IMR-90 (cell line): ENCODE data around the gene FRMD6. TPM values are rescaled to one million over a fixed set of nuclear protein-coding genes. Genes with fewer than 3 reads are reported as not detected.
A peak's percentile ranks its signal among the peaks of the same experiment; 100 is the strongest.

Source experiments
- ATAC-seq: fragments of 200-7000 bp; cut with Tn5 transposase; 2 replicates; pipeline ENCODE4 v1.9.1; 2020; ENCODE audit warnings: low read depth, mild to moderate bottlenecking, moderate library complexity
- BruUV-seq: library from RNA; stranded (reverse); fragments of 400-500 nt; replicated peaks from 2 replicates; lab custom pipeline; 2021; lab: Mats Ljungman, UMichigan
- CTCF ChIA-PET: fragments of 300-600 bp; formaldehyde crosslinking; extraction: SDS; loops from one replicate; lab custom pipeline; 2021; ENCODE audit warnings: antibody characterized with exemption; lab: Yijun Ruan, JAX
- POLR2A ChIA-PET: fragments of 300-600 bp; sonication (Branson Sonifier 250); formaldehyde crosslinking; loops from one replicate; lab custom pipeline; 2022; ENCODE audit warnings: antibody characterized with exemption; ENCODE audit not compliant: unreplicated experiment; lab: Charles Lee
- DNase-seq: peaks from one replicate; pipeline ENCODE4 v3.0.0; 2013
- H2AFZ ChIP-seq: replicated peaks from 2 replicates; pipeline ENCODE3; 2013; ENCODE audit warnings: low read length, mild to moderate bottlenecking; ENCODE audit not compliant: poor library complexity
- H2AK5ac ChIP-seq: 2 replicates; pipeline ENCODE4 v1.6.1; 2013; ENCODE audit warnings: low read depth, low read length, inconsistent platforms
- H2AK9ac ChIP-seq: replicated peaks from 2 replicates; pipeline ENCODE3; 2013; ENCODE audit warnings: mild to moderate bottlenecking, low read depth, low read length, moderate library complexity; ENCODE audit not compliant: poor library complexity
- H2BK120ac ChIP-seq: 2 replicates; pipeline ENCODE4 v1.6.1; 2013; ENCODE audit warnings: low read depth, low read length, inconsistent platforms
- H2BK15ac ChIP-seq: 3 replicates; pipeline ENCODE4 v1.6.1; 2013; ENCODE audit warnings: low read depth, low read length, inconsistent platforms
- H2BK20ac ChIP-seq: 2 replicates; pipeline ENCODE4 v1.6.1; 2013; ENCODE audit warnings: low read depth, mild to moderate bottlenecking, inconsistent platforms, low read length, moderate library complexity
- H2BK5ac ChIP-seq: 2 replicates; pipeline ENCODE4 v1.6.1; 2013; ENCODE audit warnings: mild to moderate bottlenecking, low read depth, low read length, inconsistent platforms; ENCODE audit not compliant: poor library complexity, severe bottlenecking
- H3K14ac ChIP-seq: replicated peaks from 2 replicates; pipeline ENCODE4 v1.6.1; 2013; ENCODE audit warnings: low read depth, low read length, inconsistent platforms
- H3K18ac ChIP-seq: 2 replicates; pipeline ENCODE4 v1.6.1; 2013; ENCODE audit warnings: low read depth, low read length, control low read depth
- H3K23ac ChIP-seq: 2 replicates; pipeline ENCODE4 v1.6.1; 2013; ENCODE audit warnings: low read depth, low read length, inconsistent platforms
- H3K27ac ChIP-seq: 2 replicates; pipeline ENCODE4 v1.5.1; 2013; ENCODE audit warnings: mild to moderate bottlenecking, control low read depth, low read length; ENCODE audit not compliant: insufficient read depth
- H3K27me3 ChIP-seq: 2 replicates; pipeline ENCODE4 v1.6.1; 2013; ENCODE audit warnings: low read length; ENCODE audit not compliant: control insufficient read depth, insufficient read depth
- H3K36me3 ChIP-seq: 2 replicates; pipeline ENCODE4 v1.6.1; 2013; ENCODE audit warnings: low read length, mixed read lengths; ENCODE audit not compliant: control insufficient read depth, insufficient read depth
- H3K4ac ChIP-seq: 2 replicates; pipeline ENCODE4 v1.6.1; 2013; ENCODE audit warnings: low read depth, low read length, inconsistent platforms
- H3K4me1 ChIP-seq: 2 replicates; pipeline ENCODE4 v1.6.1; 2013; ENCODE audit warnings: low read length, mixed read lengths; ENCODE audit not compliant: control insufficient read depth, insufficient read depth
- H3K4me2 ChIP-seq: 2 replicates; pipeline ENCODE4 v1.6.1; 2013; ENCODE audit warnings: low read depth, mild to moderate bottlenecking, control low read depth, low read length, moderate library complexity
- H3K4me3 ChIP-seq: 2 replicates; pipeline ENCODE4 v1.5.1; 2013; ENCODE audit warnings: low read depth, mild to moderate bottlenecking, control low read depth, low read length, moderate library complexity; ENCODE audit not compliant: insufficient read depth
- H3K56ac ChIP-seq: 2 replicates; pipeline ENCODE4 v1.6.1; 2013; ENCODE audit warnings: low read length, inconsistent platforms; ENCODE audit not compliant: insufficient read depth; ENCODE audit errors: extremely low read depth
- H3K79me1 ChIP-seq, 2 experiments: 2 replicates each; pipeline ENCODE4 v1.6.1; 2013; ENCODE audit warnings: low read length in 2 of 2, inconsistent platforms in 1 of 2, low read depth in 1 of 2
- H3K9ac ChIP-seq: 2 replicates; pipeline ENCODE4 v1.6.1; 2013; ENCODE audit warnings: low read depth, low read length, control low read depth
- H3K9me1 ChIP-seq: 2 replicates; pipeline ENCODE4 v1.6.1; 2013; ENCODE audit warnings: low read length, inconsistent platforms; ENCODE audit not compliant: insufficient read depth
- H3K9me3 ChIP-seq: 2 replicates; pipeline ENCODE4 v1.6.1; 2013; ENCODE audit warnings: low read length; ENCODE audit not compliant: control insufficient read depth, insufficient read depth
- H4K20me1 ChIP-seq: 2 replicates; pipeline ENCODE4 v1.6.1; 2013; ENCODE audit warnings: low read length, inconsistent platforms; ENCODE audit not compliant: insufficient read depth
- H4K5ac ChIP-seq: 2 replicates; pipeline ENCODE4 v1.6.1; 2013; ENCODE audit warnings: mild to moderate bottlenecking, low read depth, low read length, control low read depth
- H4K8ac ChIP-seq, 2 experiments: 2 replicates each; pipeline ENCODE4 v1.6.1; 2013; ENCODE audit warnings: low read depth in 2 of 2, low read length in 2 of 2, control low read depth in 1 of 2, inconsistent platforms in 1 of 2
- H4K91ac ChIP-seq: 2 replicates; pipeline ENCODE4 v1.6.1; 2013; ENCODE audit warnings: low read depth, low read length, inconsistent platforms; ENCODE audit not compliant: insufficient read depth
- BHLHE40 ChIP-seq: fragments of 150-350 bp; IDR thresholded peaks from 2 replicates; pipeline ENCODE4 v1.6.1; 2016; ENCODE audit warnings: mild to moderate bottlenecking, low read depth, low read length
- CEBPB ChIP-seq: IDR thresholded peaks from 2 replicates; pipeline ENCODE4 v1.6.1; 2012; ENCODE audit warnings: low read depth, low read length, improper control_type of control experiment
- CHD1 ChIP-seq: IDR thresholded peaks from 2 replicates; pipeline ENCODE4 v1.6.1; 2012; ENCODE audit warnings: low read depth, low read length, improper control_type of control experiment
- CTCF ChIP-seq: conservative IDR thresholded peaks from 2 replicates; pipeline ENCODE4 v1.5.1; 2012; ENCODE audit warnings: mild to moderate bottlenecking, low read depth, low read length, improper control_type of control experiment
- ELK1 ChIP-seq: fragments of 150-350 bp; IDR thresholded peaks from 2 replicates; pipeline ENCODE4 v1.6.1; 2016; ENCODE audit warnings: low read depth, mild to moderate bottlenecking, low read length, moderate library complexity, borderline replicate concordance
- FOS ChIP-seq: fragments of 150-350 bp; IDR thresholded peaks from 2 replicates; pipeline ENCODE4 v1.6.1; 2016; ENCODE audit warnings: low read depth, low read length
- MAFK ChIP-seq: IDR thresholded peaks from 2 replicates; pipeline ENCODE4 v1.6.1; 2012; ENCODE audit warnings: low read depth, low read length, improper control_type of control experiment
- MAZ ChIP-seq: IDR thresholded peaks from 2 replicates; pipeline ENCODE4 v1.6.1; 2012; ENCODE audit warnings: low read depth, mild to moderate bottlenecking, low read length, improper control_type of control experiment, moderate library complexity, borderline replicate concordance
- MXI1 ChIP-seq: IDR thresholded peaks from 2 replicates; pipeline ENCODE4 v1.6.1; 2012; ENCODE audit warnings: low read depth, mild to moderate bottlenecking, low read length, moderate library complexity, borderline replicate concordance
- NFE2L2 ChIP-seq: fragments of 150-350 bp; IDR thresholded peaks from 2 replicates; pipeline ENCODE4 v1.6.1; 2016; ENCODE audit warnings: low read depth, mild to moderate bottlenecking, low read length
- POLR2A ChIP-seq: IDR thresholded peaks from 2 replicates; pipeline ENCODE4 v1.6.1; 2012; ENCODE audit warnings: mild to moderate bottlenecking, low read depth, low read length
- RAD21 ChIP-seq: IDR thresholded peaks from 2 replicates; pipeline ENCODE4 v1.6.1; 2012; ENCODE audit warnings: low read length, improper control_type of control experiment
- RCOR1 ChIP-seq: IDR thresholded peaks from 2 replicates; pipeline ENCODE4 v1.6.1; 2012; ENCODE audit warnings: mild to moderate bottlenecking, low read length, improper control_type of control experiment; ENCODE audit not compliant: insufficient replicate concordance
- RFX5 ChIP-seq: IDR thresholded peaks from 2 replicates; pipeline ENCODE4 v1.8.0; 2012; ENCODE audit warnings: low read depth, mild to moderate bottlenecking, low read length, moderate library complexity
- SMC3 ChIP-seq: fragments of 150-350 bp; IDR thresholded peaks from 2 replicates; pipeline ENCODE4 v1.6.1; 2016; ENCODE audit warnings: low read depth, mild to moderate bottlenecking, antibody characterized with exemption, low read length, moderate library complexity
- USF2 ChIP-seq: fragments of 150-350 bp; IDR thresholded peaks from 2 replicates; pipeline ENCODE4 v1.6.1; 2017; ENCODE audit warnings: mild to moderate bottlenecking, antibody characterized with exemption, low read length, low read depth
- WGBS, 2 experiments: methylation state at CpG; one replicate each; pipeline versions ENCODE4 v1.1.5 to v1.1.7; 2013; ENCODE audit warnings: missing lambda C conversion rate in 2 of 2; ENCODE audit not compliant: insufficient read length in 1 of 2; ENCODE audit errors: extremely low coverage in 2 of 2; 5-methylcytosine and 5-hydroxymethylcytosine counted together
- dilution Hi-C: fragments of 300-500 bp; cut with HindIII; formaldehyde crosslinking; loops from one replicate; pipeline ENCODE4 v1.14.3; 2018; ENCODE audit warnings: low sequenced_read_pairs; ENCODE audit not compliant: unreplicated experiment
- in situ Hi-C: fragments of 300-500 bp; cut with MboI; formaldehyde crosslinking; loops from 3 replicates; pipeline ENCODE4 v1.14.3; 2019; ENCODE audit warnings: low sequenced_read_pairs, inconsistent platforms, mixed read lengths
- intact Hi-C: fragments of 100-400 bp; cut with micrococcal nuclease; formaldehyde crosslinking; loops from 2 replicates; pipeline ENCODE4 v1.10.0; 2022
- polyA plus RNA-seq, 3 experiments: library from polyadenylated mRNA; depleted of rRNA; stranded (reverse); fragments of >200 nt; gene quantifications; 2 replicates each; pipeline ENCODE4 v1.2.3, GENCODE V29; 2012; ENCODE audit warnings: low replicate concordance in 1 of 3
- total RNA-seq: library from RNA; depleted of rRNA; stranded (reverse); fragments of >200 nt; gene quantifications from 2 replicates; pipeline ENCODE4 v1.2.3, GENCODE V29; 2012

The FRMD6 gene
- total and polyA plus RNA-seq, 2 of the 4 experiments (the other 2 are of a cell fraction) = 243 to 682 TPM

- H4K20me1 ChIP-seq = peaks cover 81% of the 10 kb centered on the region
- H3K36me3 ChIP-seq = peaks cover 29% of the 10 kb centered on the region
- peak; percentile 73 for ATAC-seq
Measured at GRCh38 chr14:51691176-51691575, 39.5 kb downstream of the FRMD6 start.

More at GRCh38 chr14:51691176-51691575, 39.5 kb downstream of the FRMD6 start:
- Histone ChIP-seq H2BK15ac (no peak overlapping the region), H3K4ac (no peak overlapping the region), H3K56ac (no peak overlapping the region), H3K4me1 (peaks cover 14% of the 10 kb centered on the region), H3K23ac (no peak overlapping the region), H2AK5ac (no peak overlapping the region), H4K8ac (no peak overlapping the region), H3K18ac (no peak overlapping the region), H3K4me3 (no peak overlapping the region), H2BK120ac (no peak overlapping the region), H3K14ac (no peak overlapping the region), H2AFZ (no peak overlapping the region), H3K27ac (no peak overlapping the region), H4K5ac (no peak overlapping the region), H2AK9ac (no peak overlapping the region), H3K4me2 (no peak overlapping the region), H3K27me3 (no peaks in the 10 kb centered on the region), H3K79me1 (peaks cover 21 to 56% of the 10 kb centered on the region in 2 experiments), H2BK5ac (peak overlapping the region; percentile 85), H2BK20ac (no peak overlapping the region), H3K9me3 (no peaks in the 10 kb centered on the region), H3K9me1 (peaks cover 20% of the 10 kb centered on the region), H4K91ac (no peak overlapping the region), H3K9ac (no peak overlapping the region)
- POLR2A ChIA-PET = no interaction called here
- in situ Hi-C loops (no loop called here), dilution Hi-C loops (no loop called here), intact Hi-C loops (loop anchor here (5.0 kb wide), 1 partner anchor 34 kb away; no protein-coding TSS in a partner anchor)
- WGBS, 2 experiments = no CpG with 5 or more reads among the region's 1 CpG
- CTCF ChIA-PET = no interaction called here
- no peak for TF ChIP-seq MAZ
- no peak for TF ChIP-seq BHLHE40
- TF ChIP-seq MXI1 = no peak
- TF ChIP-seq FOS = no peak
- TF ChIP-seq POLR2A = no peak
- no peak for TF ChIP-seq CTCF
- TF ChIP-seq RFX5 = no peak
- no peak for TF ChIP-seq CEBPB
- no peak for TF ChIP-seq RCOR1
- TF ChIP-seq CHD1 = no peak
- TF ChIP-seq MAFK = no peak
- TF ChIP-seq USF2 = no peak
- no peak for TF ChIP-seq ELK1
- TF ChIP-seq NFE2L2 = no peak
- TF ChIP-seq SMC3 = no peak
- TF ChIP-seq RAD21 = no peak
- DNase-seq = peak; percentile 72
- BruUV-seq = no TSS peak
